Prostate gland (tissue), 2 donors: ENCODE data around the gene TBKBP1. TPM values are rescaled to one million over a fixed set of nuclear protein-coding genes. Genes with fewer than 3 reads are reported as not detected.

Source experiments
- DNase-seq: peaks from one replicate; pipeline ENCODE4 v3.0.0-alpha.2; 2019; ENCODE audit warnings: low spot score
- H3K27ac ChIP-seq, 2 donors: fragments of 200-600 bp; sonication (generic); 2 replicates each; pipeline ENCODE4 v1.5.1; 2017 to 2019
- H3K27me3 ChIP-seq: fragments of 200-600 bp; sonication (generic); replicated peaks from 2 replicates; pipeline ENCODE4 v1.5.1; 2019; ENCODE audit not compliant: insufficient read depth
- H3K36me3 ChIP-seq, 2 donors: fragments of 200-600 bp; sonication (generic); 1 replicate in 1 of 2; 2 replicates in 1 of 2; pipeline versions ENCODE4 v1.5.1 to v1.8.1; 2017 to 2019
- H3K4me1 ChIP-seq: fragments of 200-600 bp; sonication (generic); replicated peaks from 2 replicates; pipeline ENCODE4 v1.5.1; 2019
- H3K4me3 ChIP-seq, 2 donors: fragments of 200-600 bp; sonication (generic); 2 replicates each; pipeline ENCODE4 v1.5.1; 2017 to 2019
- H3K9me3 ChIP-seq: fragments of 200-600 bp; sonication (generic); 2 replicates; pipeline ENCODE4 v1.5.1; 2017
- POLR2A ChIP-seq: fragments of 450-650 bp; IDR thresholded peaks from one replicate; pipeline ENCODE4 v1.6.1; 2016; ENCODE audit warnings: antibody characterized with exemption, mild to moderate bottlenecking
- POLR2AphosphoS5 ChIP-seq: sonication (generic); formaldehyde crosslinking; IDR thresholded peaks from one replicate; pipeline ENCODE4 v1.6.1; 2017; ENCODE audit warnings: antibody characterized with exemption
- WGBS: methylation state at CpG from one replicate; pipeline ENCODE4 v1.1.5; 2018; 5-methylcytosine and 5-hydroxymethylcytosine counted together
- intact Hi-C: fragments of 100-400 bp; cut with DNase I; formaldehyde crosslinking; loops from one replicate; pipeline ENCODE4 v1.14.2; 2022
- total RNA-seq, 2 donors: library from RNA; depleted of rRNA; stranded (reverse); fragments of >200 nt; gene quantifications; one replicate each; pipeline ENCODE4 v1.1.0, GENCODE V29; 2016
- TF ChIP-seq, protein P1 (sequence below), 4 experiments: fragments of 200-600 bp in 2 of 4; fragments of 450-650 bp in 2 of 4; sonication (generic) in 2 of 4; IDR thresholded peaks; 1 replicate in 3 of 4; 2 replicates in 1 of 4; pipeline ENCODE4 v1.5.1; 2016 to 2019; ENCODE audit warnings: antibody characterized with exemption in 4 of 4, mild to moderate bottlenecking in 2 of 4, moderate library complexity in 2 of 4

The TBKBP1 gene
- total RNA-seq, 2 donors from 2014 or later, result 9.5 to 15.3 TPM

- Histone ChIP-seq H3K4me3 (no peak overlapping the region), H3K27me3 (no peaks in the 10 kb centered on the region), H3K27ac (no peak overlapping the region), H3K36me3 (no peaks in the 10 kb centered on the region), H3K4me1 (no peaks in the 10 kb centered on the region), H3K9me3 (no peaks in the 10 kb centered on the region)
- no peak for TF ChIP-seq POLR2AphosphoS5
- TF ChIP-seq, protein P1, sequence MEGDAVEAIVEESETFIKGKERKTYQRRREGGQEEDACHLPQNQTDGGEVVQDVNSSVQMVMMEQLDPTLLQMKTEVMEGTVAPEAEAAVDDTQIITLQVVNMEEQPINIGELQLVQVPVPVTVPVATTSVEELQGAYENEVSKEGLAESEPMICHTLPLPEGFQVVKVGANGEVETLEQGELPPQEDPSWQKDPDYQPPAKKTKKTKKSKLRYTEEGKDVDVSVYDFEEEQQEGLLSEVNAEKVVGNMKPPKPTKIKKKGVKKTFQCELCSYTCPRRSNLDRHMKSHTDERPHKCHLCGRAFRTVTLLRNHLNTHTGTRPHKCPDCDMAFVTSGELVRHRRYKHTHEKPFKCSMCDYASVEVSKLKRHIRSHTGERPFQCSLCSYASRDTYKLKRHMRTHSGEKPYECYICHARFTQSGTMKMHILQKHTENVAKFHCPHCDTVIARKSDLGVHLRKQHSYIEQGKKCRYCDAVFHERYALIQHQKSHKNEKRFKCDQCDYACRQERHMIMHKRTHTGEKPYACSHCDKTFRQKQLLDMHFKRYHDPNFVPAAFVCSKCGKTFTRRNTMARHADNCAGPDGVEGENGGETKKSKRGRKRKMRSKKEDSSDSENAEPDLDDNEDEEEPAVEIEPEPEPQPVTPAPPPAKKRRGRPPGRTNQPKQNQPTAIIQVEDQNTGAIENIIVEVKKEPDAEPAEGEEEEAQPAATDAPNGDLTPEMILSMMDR (IDR thresholded peaks at IDR 0.05), result peak; percentile 62 to 98 (median 78)
- TF ChIP-seq POLR2A, result no peak
- intact Hi-C loops, result loop anchor here (10.0 kb wide), 1 partner anchor 106 kb away; no protein-coding TSS in a partner anchor
- DNase-seq, result peak; percentile 22
- WGBS, result 67% methylated on average over 25 of the region's 25 CpGs
Measured at GRCh38 chr17:47698749-47699535, 5.0 kb downstream of the TBKBP1 start.

GRCh38 chr17:47699536-47699840 lies 5.5 kb downstream of the TBKBP1 start:
- intact Hi-C loops, result loop anchor here (10.0 kb wide), 1 partner anchor 105 kb away; no protein-coding TSS in a partner anchor
- Histone ChIP-seq H3K9me3 (no peaks in the 10 kb centered on the region), H3K36me3 (no peaks in the 10 kb centered on the region), H3K4me1 (no peaks in the 10 kb centered on the region), H3K4me3 (no peak overlapping the region), H3K27me3 (no peaks in the 10 kb centered on the region), H3K27ac (no peak overlapping the region)
- no peak for DNase-seq
- 98% methylated on average over 4 of the region's 4 CpGs for WGBS
- TF ChIP-seq POLR2A, result no peak
- TF ChIP-seq, protein P1 (IDR thresholded peaks at IDR 0.05), result no peak
- no peak for TF ChIP-seq POLR2AphosphoS5

DNA sequence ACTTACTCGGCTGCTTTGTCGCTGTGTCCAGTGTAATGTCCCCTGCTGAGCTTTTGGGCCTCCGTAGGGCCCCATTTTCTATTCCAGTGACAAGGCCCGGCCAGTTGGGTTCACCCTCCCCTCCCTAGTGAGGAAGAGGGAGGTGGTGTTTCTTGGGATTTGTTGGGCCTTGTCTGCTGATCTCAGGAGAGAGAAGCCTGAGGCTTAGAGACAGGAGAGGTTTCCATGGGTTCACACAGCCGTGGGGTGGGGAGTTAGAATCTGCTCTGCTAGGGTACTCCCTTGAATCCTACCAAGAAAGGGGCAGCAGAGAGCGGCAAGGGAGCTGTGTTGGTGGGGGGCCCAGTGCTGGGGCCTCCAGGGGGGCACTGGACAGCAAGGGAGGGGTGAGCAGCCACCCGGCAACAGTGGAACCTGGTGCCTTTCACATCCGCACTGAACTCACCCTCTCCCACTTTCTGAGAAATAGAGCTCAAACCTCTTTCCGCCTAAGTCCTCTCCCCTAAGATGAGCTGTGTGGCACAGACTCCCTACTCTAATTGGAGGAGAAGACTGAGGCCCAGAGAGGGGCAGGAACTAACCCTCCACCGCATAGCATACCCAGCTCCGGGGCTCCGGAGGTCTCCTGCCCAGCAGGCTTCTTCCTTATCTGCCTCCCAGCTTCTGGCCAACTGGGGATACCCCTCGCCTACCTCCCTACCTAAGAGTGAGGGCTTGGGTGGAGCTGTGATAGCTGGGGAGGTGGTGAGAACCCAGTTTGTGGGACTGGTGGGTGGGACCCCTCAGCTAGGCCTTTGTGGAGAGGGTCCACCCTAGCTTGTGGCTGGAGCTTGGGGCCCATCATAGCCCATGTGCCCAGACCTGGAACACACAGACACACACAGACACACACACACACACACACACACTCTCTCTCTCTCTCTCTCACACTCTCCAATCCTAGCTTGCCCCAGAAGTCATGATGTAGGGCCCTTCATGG lies 6.8 kb downstream of the TBKBP1 start:
- no peak overlapping the region for H3K27ac ChIP-seq
- H3K27me3 ChIP-seq, result no peaks in the 10 kb centered on the region
- H3K4me1 ChIP-seq, result no peaks in the 10 kb centered on the region
- WGBS, result 88% methylated on average over 13 of the region's 13 CpGs
- H3K36me3 ChIP-seq, result no peaks in the 10 kb centered on the region
- no peaks in the 10 kb centered on the region for H3K9me3 ChIP-seq
- TF ChIP-seq, protein P1 (IDR thresholded peaks at IDR 0.05), result no peak
- TF ChIP-seq POLR2A, result no peak
- TF ChIP-seq POLR2AphosphoS5, result no peak
- intact Hi-C loops, result no loop called here
- H3K4me3 ChIP-seq, result no peak overlapping the region
- DNase-seq, result no peak

- no peak for DNase-seq
Measured at GRCh38 chr17:47701608-47702007, 7.6 kb downstream of the TBKBP1 start.

More at GRCh38 chr17:47701608-47702007, 7.6 kb downstream of the TBKBP1 start:
- no peaks in the 10 kb centered on the region for H3K9me3 ChIP-seq
- no peaks in the 10 kb centered on the region for H3K4me1 ChIP-seq
- no peaks in the 10 kb centered on the region for H3K36me3 ChIP-seq
- WGBS, result 87% methylated on average over 4 of the region's 4 CpGs
- no peak overlapping the region for H3K27ac ChIP-seq
- H3K27me3 ChIP-seq, result no peaks in the 10 kb centered on the region
- H3K4me3 ChIP-seq, result no peak overlapping the region
- TF ChIP-seq POLR2AphosphoS5, result no peak
- TF ChIP-seq, protein P1 (IDR thresholded peaks at IDR 0.05), result no peak
- no peak for TF ChIP-seq POLR2A
- intact Hi-C loops, result no loop called here
